ENCODE measurements around the gene PRKAG2.
"Not testable (repeated sequence)": the region's sequence is repeated elsewhere in the genome, so short reads cannot be mapped to it uniquely, and the experiment has no call there.

The PRKAG2 gene

DNA sequence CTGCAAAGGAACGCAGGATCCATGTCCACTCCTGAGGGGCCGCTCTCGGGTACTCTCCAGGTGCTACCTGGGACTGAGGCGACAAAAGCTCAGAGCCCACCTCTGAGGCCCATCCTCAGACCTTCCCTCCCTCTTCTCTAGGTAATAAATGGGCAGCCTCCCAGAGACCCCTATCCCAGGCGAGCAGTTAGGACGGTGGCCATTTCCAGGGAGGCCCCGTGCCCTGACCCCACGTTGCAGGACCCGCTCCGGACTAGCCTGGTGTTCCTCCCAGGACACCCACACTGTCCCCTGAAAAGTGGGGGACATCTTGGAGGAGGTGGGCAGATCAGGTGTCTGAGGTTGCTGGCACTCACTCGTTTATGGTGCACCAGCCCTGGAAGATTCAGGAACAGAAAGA lies 44.3 kb downstream of the PRKAG2 start:
- no peak for DNase-seq

- no peak for DNase-seq
Observed at GRCh38 chr7:151832138-151832537, 44.8 kb downstream of the PRKAG2 start.

GRCh38 chr7:151831606-151832005 lies 45.3 kb downstream of the PRKAG2 start:
- DNase-seq, result no peak

DNA sequence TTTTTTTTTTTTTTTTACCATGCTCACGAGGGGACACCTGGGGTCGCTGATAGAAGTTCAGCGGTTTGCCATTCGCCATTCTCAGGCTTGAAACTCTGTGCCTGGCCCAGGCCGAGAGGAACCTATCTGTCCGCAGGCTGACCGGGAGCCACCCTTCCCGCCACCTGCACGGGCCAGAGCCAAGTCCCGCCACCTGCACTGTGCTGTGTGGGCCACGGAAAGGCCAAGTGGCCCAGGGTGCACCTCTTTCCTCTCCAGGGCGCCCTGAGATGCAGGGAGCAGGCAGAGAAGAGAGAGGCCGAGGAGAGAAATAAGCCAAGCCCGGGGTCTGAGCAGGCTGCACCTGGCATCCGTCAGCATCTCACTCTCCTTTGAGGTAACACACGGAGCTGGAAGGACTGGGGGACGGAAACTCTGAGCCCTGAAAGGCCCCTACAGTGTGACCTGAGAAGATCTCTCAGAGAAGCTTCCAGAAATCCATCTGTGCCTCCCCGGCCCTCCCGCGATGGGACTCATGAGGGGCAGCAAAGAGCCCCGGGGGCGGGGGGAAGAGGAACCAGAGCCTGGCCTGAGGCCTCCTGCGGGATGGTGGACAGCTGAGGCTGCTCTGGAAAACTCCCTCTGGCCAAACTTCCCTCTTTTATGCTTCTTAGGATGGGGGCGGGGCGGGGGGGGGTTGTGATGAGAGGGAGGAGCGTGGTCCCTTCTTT lies 46.6 kb downstream of the PRKAG2 start:
- no peak for DNase-seq

DNA sequence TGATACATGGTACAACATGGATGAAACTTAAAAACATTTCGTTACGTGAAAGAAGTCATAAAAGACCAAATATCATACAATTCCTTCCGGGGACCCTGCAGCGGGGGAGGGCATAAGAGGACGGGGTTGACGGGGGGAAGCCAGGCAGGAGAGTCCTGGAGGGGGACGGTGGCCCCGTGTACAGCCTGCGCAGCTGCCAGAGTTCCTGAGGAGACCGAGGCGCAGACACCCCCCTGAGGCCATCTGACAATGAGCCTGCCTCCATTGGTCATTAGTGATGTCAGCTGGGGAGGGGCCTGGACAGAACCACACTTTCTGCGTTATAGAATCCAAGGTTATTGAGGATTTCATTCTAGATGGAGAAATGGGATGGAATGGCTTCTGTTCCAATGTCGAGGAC lies 47.2 kb downstream of the PRKAG2 start:
- no peak for DNase-seq

DNA sequence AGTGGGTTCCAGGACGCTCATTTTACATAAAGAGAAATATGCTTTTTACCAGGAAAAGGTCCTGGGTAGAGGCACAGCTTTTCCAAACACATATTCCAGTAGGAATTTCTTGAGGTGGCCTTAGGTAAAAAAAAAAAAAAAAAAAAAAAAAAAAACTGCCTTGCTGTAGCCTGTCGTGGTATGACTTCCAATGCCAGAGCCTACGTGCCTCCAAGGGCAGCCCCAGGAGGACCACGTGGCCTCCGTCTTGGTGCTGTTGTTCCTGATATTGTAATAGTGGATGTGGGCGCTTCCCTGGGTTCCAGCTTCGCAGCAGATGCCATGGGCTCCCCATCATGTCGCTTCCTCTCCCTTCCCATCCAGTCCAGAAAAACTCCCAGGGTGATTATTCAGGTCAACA lies 49.3 kb downstream of the PRKAG2 start:
- DNase-seq, result no peak

GRCh38 chr7:151826316-151826715 lies 50.6 kb downstream of the PRKAG2 start:
- DNase-seq, result not testable (repeated sequence)

GRCh38 chr7:151825721-151826120 lies 51.2 kb downstream of the PRKAG2 start:
- DNase-seq, result no peak

DNA sequence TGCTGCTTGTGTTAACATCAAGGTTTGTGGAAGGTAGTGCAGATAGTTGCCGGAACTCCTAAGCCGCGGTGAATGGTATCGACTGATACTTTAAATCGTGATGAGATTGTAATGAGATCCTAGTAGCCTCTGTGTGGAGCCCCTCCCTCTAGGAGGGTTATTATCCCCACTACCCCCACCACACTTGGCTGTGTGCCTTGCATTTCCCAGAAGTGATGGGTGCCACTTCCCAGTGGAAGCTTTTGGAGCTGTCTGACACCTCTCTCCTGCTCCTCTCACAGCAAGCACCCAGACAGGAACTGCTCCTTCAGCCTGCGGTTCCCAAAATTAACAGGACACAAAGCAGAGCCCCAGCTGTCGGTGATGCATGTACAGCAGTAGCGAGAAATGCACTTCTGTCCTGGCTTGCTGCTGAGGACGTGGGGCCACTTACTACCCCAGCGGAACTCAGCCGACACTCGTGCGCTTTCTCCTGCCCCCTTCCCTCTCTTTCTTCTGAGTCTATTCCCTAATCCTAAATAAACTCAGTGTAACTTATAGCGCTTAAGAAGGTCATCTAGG lies 52.5 kb downstream of the PRKAG2 start:
- DNase-seq, result no peak

GRCh38 chr7:151823566-151824372 lies 53.1 kb downstream of the PRKAG2 start:
- DNase-seq, result no peak

DNA sequence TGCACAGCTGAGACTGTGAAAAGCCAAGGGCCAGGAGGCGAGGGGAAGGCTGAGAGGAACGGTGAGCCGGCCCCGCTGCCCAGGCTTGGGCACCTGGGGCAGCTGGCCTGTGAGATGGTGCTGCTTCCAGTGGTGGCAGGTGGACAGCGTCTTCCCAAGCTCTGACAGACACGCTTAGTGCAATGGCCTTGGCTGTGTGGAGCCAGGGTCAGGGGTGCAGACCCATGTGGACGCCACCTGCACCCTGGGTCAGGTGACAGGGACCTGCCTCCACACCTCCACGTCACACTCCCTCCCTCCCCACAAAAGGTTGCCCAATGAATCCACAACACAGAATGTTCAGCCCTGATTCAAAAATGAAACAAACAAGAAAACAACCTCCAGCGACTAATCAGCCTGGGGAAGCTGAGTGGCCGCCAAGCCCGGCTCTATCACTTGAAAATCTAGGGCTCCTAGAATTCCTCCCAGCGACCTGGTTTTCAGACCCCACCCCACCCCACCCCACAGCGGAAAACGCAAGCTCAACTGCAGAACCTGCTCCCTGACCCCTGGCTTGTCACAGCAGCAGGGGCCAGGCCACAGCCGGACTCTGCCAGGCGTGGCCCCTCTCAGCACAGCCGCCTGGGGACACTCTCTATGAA lies 54.3 kb downstream of the PRKAG2 start:
- no peak for DNase-seq

DNA sequence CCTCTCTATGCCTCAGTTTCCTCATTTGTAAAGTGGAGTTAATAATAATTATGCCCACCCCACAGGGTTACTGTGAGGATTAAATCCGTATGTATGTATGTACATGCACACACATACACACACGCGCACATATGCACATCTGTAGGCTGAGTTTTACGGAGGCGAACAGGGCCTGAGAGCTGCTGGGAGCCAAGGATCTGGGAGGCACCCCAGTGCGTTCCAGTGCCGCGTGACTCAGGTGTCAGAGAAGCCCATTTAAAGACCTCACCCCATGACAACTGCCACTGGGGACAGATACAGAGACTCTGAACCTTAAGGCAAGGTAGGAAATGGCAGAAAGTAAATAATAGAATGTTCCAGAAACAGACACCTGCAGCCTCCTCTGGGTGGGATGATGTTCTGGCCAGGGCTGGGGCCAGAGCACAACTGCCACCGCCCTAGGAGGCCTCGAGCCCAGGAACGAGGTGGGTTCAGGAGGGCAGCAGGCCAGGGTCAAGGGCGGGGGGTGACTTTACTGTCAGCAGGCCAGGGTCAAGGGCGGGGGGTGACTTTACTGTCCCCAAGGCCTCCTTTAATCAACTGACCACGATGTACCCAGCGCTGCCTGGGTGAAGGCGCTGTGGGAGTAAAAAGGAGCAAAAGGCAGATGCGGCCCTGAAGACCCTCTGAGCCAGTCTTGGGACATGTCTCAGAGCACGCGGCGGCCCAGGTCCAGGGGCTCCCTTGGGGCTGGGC lies 54.9 kb downstream of the PRKAG2 start:
- DNase-seq, result no peak

- no peak for DNase-seq
Observed at GRCh38 chr7:151821226-151821625, 55.7 kb downstream of the PRKAG2 start.

- DNase-seq, result no peak
Observed at GRCh38 chr7:151820491-151821105, 56.3 kb downstream of the PRKAG2 start.

GRCh38 chr7:151819866-151820265 lies 57.0 kb downstream of the PRKAG2 start:
- no peak for DNase-seq

DNA sequence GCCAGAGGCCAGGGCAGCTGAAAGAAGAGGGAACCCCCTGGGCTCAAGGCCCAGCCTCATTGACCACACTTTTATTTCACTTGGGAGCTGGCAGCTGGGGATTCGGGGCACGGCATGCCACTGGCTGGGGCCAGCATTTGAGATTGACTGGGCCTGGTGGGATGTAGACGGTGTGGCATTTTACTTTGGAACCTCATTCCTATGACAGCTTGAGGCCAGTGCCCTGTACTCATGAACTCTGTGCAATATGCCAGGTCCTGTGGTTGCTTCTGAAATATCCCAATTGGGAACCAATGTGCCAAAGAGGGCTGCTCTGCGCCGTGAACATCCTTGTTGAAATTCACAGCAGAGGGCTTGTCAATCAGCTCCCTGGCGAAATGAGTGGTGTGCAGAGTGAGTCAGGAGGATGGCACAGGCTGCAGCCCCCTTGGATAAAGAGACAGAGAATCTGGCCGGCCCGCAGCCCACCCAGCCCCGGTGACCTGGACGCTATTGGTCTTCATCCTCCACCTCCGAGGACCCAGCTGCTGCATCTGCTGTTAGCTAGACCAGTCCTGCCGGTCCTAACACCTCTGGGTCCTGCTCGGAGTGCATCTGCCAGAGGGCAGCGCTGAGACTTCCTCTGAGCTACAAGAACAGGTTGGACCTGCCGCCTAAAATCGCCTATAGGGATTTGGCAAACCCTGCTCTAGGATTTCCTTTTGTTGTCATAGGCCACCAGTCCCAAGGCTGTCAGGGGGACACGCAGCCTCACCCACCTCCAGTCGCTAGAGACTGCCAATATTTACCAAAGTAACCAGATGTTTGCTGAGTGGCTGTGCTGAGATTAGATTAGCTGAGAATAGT lies 58.0 kb downstream of the PRKAG2 start:
- no peak for DNase-seq

- no peak for DNase-seq
Observed at GRCh38 chr7:151817981-151818673, 58.8 kb downstream of the PRKAG2 start.

DNA sequence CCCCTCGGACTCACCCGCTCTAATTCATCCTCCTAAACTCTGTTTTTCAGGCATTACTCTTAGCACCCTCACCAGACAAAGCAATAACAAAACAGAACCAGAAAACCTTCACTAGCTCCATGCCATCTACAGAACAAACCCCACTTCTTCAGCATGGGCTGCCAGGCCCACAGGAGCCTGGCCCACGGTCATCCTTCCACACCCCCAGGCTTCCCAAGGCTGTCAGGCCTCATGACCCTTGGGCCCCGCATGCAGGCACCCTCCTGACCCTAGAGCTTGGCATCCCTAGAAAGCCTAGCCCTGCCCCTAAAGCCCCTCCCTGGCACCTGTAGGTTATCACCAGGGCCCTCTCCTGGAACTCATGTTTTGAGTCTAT lies 59.6 kb downstream of the PRKAG2 start:
- DNase-seq, result no peak

- no peak for DNase-seq
Observed at GRCh38 chr7:151816562-151817314, 60.2 kb downstream of the PRKAG2 start.

- no peak for DNase-seq
Observed at GRCh38 chr7:151815419-151815818, 61.5 kb downstream of the PRKAG2 start.

All from activated T-cell treated with anti-CD3 and anti-CD28 coated beads, Interleukin-2, amount 50 U/mL, for 48 hours (primary cell).